Muscle of leg (tissue), 11 donors: ENCODE measurements around the gene UFSP1. TPM values are rescaled to one million over a fixed set of nuclear protein-coding genes. Genes with fewer than 3 reads are reported as not detected.

Experiments
- DNase-seq: peaks from one replicate; pipeline ENCODE4 v3.0.0; 2013
- H3K27ac ChIP-seq: one replicate; pipeline ENCODE4 v1.5.1; 2013; ENCODE audit warnings: mild to moderate bottlenecking, low read length, control low read depth
- H3K27me3 ChIP-seq: one replicate; pipeline ENCODE4 v1.6.1; 2013; ENCODE audit warnings: low read length; ENCODE audit not compliant: control insufficient read depth, insufficient read depth
- H3K36me3 ChIP-seq: one replicate; pipeline ENCODE4 v1.6.1; 2013; ENCODE audit warnings: low read length; ENCODE audit not compliant: control insufficient read depth, insufficient read depth
- H3K4me1 ChIP-seq: one replicate; pipeline ENCODE4 v1.6.1; 2013; ENCODE audit warnings: low read length; ENCODE audit not compliant: control insufficient read depth, insufficient read depth
- H3K4me3 ChIP-seq: one replicate; pipeline ENCODE4 v1.5.1; 2013; ENCODE audit warnings: low read length, control low read depth
- H3K9me3 ChIP-seq: replicated peaks from 2 replicates; pipeline ENCODE4 v1.6.1; 2013; ENCODE audit warnings: low read depth, low read length; ENCODE audit not compliant: control insufficient read depth
- WGBS: methylation state at CpG from one replicate; pipeline ENCODE4 v1.1.5; 2013; ENCODE audit warnings: missing lambda C conversion rate; ENCODE audit not compliant: insufficient coverage; 5-methylcytosine and 5-hydroxymethylcytosine counted together
- polyA plus RNA-seq, 8 donors: library from polyadenylated mRNA; unstranded; fragments of 120-200 nt; gene quantifications; one replicate each; pipeline versions ENCODE4 v1.2.1 to v1.2.3, GENCODE V29; 2013; ENCODE audit warnings: inconsistent platforms in 1 of 8, low replicate concordance in 1 of 8; ENCODE audit not compliant: insufficient read length in 8 of 8, insufficient read depth in 1 of 8
- total RNA-seq: library from RNA; stranded (reverse); fragments of 120-200 nt; gene quantifications from one replicate; pipeline ENCODE4 v1.2.4, GENCODE V29; 2013

The UFSP1 gene
- total and polyA plus RNA-seq, 9 donors: 2.3 to 3.8 (median 2.7) TPM

GRCh38 chr7:100890653-100891567 lies 1.4 kb upstream of the UFSP1 start:
- DNase-seq: peak; percentile 71
- Histone ChIP-seq H3K4me1 (peaks cover 75% of the 10 kb centered on the region), H3K36me3 (peaks cover 37% of the 10 kb centered on the region), H3K4me3 (peak overlapping the region; percentile 70), H3K27ac (peak overlapping the region; percentile 91), H3K27me3 (peaks cover 13% of the 10 kb centered on the region), H3K9me3 (no peaks in the 10 kb centered on the region)
- WGBS: 6% methylated on average over 24 of the region's 43 CpGs

DNA sequence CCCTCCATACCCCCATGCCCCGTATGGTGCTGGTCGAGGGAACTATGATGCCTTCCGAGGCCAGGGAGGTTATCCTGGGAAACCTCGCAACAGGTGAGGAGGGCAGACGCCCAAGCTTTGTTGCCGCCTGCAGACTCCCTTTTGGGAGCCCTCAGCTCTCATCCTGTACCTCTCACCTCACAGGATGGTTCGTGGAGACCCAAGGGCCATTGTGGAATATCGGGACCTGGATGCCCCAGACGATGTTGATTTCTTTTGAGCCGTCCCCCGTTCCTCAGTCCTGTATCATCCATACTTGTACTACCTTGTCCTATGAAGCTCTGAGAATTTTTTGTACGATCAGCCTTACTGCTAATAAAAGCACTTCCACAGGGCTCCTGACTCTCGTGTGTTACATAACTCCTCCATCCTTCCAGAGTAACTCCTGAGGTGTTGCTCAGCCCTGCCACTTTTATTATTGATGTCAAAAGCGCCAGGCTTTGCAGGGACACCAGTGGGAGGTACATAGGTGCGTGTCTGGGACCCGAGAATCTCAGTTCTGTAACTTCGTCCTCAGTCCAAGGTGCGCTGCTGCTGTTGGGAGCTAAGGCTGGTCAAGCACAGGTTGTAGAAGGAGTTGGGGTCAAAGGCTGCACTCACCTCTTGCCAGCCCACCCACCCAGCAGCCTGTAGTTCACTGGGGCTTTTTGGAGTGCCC lies 1.1 kb downstream of the UFSP1 start:
- Histone ChIP-seq H3K27ac (peak overlapping the region; percentile 62), H3K4me1 (peaks cover 54% of the 10 kb centered on the region), H3K36me3 (peaks cover 62% of the 10 kb centered on the region), H3K4me3 (peak overlapping the region; percentile 53), H3K9me3 (no peaks in the 10 kb centered on the region), H3K27me3 (peaks cover 4% of the 10 kb centered on the region)
- no peak for DNase-seq
- 61% methylated on average over 12 of the region's 18 CpGs for WGBS

DNA sequence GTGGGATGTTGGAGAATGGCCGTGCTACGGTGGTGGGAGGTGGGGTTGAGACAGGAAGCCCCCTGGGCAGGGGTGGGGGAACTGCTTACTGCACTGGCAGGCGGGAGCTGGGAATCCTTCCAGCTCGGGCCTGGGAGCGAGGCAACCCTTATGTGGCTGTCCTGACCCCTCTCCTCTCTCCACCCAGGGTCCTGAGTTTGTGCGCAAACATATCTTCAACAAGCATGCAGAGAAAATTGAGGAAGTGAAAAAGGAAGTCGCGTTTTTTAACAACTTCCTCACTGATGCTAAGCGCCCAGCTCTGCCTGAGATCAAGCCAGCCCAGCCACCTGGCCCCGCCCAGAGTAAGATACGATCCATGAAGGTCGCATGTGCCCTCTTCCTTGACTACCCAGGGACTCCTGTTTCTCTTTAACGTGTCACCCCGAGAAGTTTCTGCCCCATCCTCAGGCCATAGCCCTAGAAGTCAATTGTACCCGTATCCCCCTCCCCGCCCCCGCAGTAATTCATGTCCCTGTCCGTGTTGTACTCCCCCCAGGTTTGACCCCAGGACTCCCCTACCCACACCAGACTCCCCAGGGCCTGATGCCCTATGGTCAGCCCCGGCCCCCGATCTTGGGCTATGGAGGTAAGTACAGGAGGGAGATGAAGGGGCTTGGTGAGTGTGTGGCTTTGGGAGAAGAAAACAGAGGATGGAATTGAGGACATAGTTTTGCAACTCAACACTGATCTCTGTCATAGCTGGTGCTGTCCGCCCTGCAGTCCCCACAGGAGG lies 1.8 kb downstream of the UFSP1 start:
- Histone ChIP-seq H3K27me3 (peaks cover 4% of the 10 kb centered on the region), H3K36me3 (peaks cover 65% of the 10 kb centered on the region), H3K4me3 (no peak overlapping the region), H3K27ac (peak overlapping the region; percentile 29), H3K4me1 (peaks cover 47% of the 10 kb centered on the region), H3K9me3 (no peaks in the 10 kb centered on the region)
- DNase-seq: peak; percentile 60
- WGBS: 44% methylated on average over 10 of the region's 21 CpGs

DNA sequence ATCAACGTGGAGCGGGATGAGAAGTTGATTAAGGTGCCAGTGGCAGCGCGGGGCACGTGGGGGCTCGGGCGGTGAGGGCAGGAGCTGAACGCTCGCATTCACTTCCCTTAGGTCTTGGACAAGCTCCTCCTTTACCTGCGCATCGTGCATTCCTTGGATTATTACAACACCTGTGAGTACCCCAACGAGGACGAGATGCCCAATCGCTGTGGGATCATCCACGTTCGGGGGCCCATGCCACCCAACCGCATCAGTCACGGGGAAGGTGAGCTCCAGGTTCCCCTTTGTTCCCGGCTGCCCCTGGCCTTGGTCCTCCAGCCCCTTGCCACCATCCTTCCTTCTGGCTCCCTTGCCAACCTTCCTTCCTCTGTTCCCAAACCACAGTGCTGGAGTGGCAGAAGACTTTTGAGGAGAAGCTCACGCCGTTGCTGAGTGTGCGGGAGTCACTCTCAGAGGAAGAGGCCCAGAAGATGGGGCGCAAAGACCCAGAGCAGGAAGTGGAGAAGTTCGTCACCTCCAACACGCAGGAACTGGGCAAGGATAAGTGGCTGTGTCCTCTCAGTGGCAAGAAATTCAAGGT lies 2.5 kb downstream of the UFSP1 start:
- H3K36me3 ChIP-seq: peaks cover 70% of the 10 kb centered on the region
- WGBS: 72% methylated on average over 25 of the region's 25 CpGs
- H3K4me3 ChIP-seq: no peak overlapping the region
- H3K4me1 ChIP-seq: peaks cover 47% of the 10 kb centered on the region
- peaks cover 4% of the 10 kb centered on the region for H3K27me3 ChIP-seq
- peak overlapping the region; percentile 29 for H3K27ac ChIP-seq
- DNase-seq: no peak
- H3K9me3 ChIP-seq: no peaks in the 10 kb centered on the region

DNA sequence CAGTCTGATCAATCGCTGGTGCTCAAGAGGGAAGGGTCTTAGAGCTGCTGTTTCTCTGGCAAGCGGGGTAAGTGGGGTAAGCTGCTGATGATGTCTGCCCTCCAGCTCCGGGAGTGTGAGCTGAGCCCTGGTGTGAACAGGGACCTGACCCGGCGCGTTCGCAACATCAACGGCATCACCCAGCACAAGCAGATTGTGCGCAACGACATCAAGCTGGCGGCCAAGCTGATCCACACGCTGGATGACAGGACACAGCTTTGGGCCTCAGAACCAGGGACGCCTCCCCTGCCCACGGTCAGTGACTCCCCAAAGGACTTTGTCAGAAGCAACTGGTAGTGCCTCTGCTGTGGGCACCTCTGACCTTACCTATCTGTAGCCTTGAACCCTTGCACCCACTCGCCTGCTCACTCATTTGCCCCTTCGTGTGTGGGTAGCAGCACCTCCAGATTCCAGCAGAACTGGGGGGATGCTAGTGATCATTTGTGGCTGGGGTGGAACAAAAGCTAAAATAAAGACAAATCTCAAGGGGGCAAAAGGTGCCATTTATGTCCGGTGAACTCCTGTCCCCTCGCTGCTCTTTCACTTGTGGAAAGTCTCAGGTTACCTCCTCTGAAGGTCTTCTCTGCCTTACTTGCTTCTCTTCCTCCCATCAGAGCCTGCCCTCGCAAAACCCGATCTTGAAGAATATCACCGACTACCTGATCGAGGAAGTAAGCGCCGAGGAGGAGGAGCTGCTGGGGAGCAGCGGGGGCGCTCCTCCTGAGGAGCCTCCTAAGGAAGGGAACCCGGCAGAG lies 3.2 kb downstream of the UFSP1 start:
- H3K27me3 ChIP-seq: peaks cover 4% of the 10 kb centered on the region
- H3K4me3 ChIP-seq: no peak overlapping the region
- peaks cover 75% of the 10 kb centered on the region for H3K36me3 ChIP-seq
- 80% methylated on average over 20 of the region's 27 CpGs for WGBS
- H3K4me1 ChIP-seq: peaks cover 44% of the 10 kb centered on the region
- H3K27ac ChIP-seq: no peak overlapping the region
- no peak for DNase-seq
- no peaks in the 10 kb centered on the region for H3K9me3 ChIP-seq

DNA sequence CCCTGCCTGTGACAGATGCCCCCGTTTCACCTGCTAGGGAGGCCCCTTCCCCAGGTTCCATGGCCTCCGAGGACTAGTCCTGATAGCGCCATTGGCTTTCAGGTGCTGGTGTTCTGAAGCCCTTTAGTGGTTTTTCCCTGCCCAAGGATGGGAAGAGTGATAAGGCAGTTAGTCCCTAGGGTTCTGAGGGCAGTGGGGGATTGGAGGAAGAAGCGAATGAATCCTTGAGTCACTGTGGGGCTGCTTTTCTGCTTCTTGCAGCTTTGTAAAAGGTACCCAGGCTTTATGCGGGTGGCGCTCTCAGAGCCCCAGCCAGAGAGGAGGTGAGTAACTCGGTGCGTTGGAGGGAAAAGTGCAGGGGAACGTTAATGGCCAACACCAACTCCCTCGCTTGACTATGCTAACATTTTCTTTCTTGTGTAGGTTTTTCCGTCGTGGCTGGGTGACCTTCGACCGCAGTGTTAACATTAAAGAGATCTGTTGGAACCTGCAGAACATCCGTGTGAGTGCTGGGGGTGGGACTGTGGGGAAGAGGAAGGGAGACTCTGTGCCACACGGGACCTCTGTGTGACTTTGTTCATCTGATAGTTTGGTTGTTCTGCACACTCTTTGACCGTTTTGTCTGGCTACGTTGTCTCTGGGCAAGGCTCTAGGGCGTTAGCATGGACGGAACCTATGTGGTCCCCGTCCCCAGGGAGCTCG lies 3.9 kb downstream of the UFSP1 start:
- no peaks in the 10 kb centered on the region for H3K9me3 ChIP-seq
- H3K27me3 ChIP-seq: no peaks in the 10 kb centered on the region
- H3K4me1 ChIP-seq: peaks cover 36% of the 10 kb centered on the region
- peaks cover 82% of the 10 kb centered on the region for H3K36me3 ChIP-seq
- H3K4me3 ChIP-seq: no peak overlapping the region
- no peak for DNase-seq
- WGBS: 86% methylated on average over 19 of the region's 22 CpGs
- H3K27ac ChIP-seq: no peak overlapping the region

DNA sequence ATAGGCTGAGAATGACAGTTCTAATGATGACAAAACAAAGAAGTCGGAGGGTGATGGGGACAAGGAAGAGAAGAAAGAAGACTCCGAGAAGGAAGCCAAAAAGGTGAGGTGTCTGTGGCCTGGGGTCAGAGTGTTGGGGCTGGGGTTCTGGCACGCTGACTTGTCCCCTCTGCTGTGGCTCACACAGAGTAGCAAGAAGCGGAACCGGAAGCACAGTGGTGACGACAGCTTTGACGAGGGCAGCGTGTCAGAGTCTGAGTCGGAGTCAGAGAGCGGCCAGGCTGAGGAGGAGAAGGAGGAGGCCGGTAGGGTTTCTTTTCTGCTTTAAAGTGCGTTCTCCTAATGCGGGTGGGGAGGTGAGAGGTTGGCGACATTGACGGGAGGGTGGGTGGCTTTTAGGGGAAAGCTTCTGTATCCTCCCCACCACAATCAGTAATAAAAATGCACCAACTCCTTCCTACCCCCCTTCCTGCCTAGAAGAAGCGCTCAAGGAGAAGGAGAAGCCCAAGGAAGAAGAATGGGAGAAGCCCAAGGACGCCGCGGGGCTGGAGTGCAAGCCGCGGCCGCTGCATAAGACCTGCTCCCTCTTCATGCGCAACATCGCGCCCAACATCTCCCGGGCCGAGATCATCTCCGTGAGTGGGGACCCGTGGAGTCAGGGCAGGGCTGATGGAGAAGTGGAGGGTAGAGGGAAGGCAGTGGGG lies 4.6 kb downstream of the UFSP1 start:
- Histone ChIP-seq H3K36me3 (peaks cover 86% of the 10 kb centered on the region), H3K27me3 (no peaks in the 10 kb centered on the region), H3K4me3 (no peak overlapping the region), H3K27ac (no peak overlapping the region), H3K4me1 (peaks cover 29% of the 10 kb centered on the region), H3K9me3 (no peaks in the 10 kb centered on the region)
- 94% methylated on average over 14 of the region's 29 CpGs for WGBS
- DNase-seq: no peak

DNA sequence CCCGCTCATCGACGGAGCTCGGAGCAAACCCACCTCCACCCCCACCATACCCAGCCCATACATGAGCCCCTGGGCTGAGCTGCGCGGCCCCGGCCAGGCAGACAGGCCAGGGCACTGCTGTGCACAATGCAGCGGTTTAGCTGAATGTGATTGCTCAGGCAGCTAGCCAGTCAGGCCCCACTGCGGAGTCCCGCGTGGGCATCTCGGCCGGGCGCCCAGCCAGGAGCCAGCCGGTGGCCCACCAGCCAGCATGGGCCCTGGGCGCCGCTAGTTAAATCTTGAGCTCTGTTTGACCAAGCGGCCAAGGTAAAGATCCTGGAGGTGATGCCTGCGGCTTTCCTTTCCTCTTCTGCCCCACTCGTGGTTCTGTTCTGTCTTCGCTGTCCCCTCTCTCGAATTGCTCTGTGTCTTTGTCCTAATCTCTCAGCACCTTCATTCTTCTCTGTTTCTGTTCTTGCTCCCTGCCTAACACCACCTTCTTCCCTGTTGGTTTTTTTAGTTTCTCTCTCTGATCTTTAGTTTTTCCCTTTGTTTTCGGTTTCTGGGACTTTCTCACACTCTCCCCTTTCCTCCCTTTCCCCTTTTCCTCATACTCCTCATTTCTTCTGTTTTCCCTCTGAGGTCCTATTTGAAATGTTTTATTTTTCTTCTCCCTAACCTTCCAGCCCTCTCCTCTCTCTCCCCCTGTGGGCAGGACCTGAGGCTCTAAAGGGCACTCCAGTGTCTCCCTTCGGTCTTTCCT lies 6.6 kb downstream of the UFSP1 start:
- Histone ChIP-seq H3K4me1 (peaks cover 16% of the 10 kb centered on the region), H3K36me3 (peaks cover 87% of the 10 kb centered on the region), H3K27me3 (no peaks in the 10 kb centered on the region), H3K9me3 (no peaks in the 10 kb centered on the region), H3K27ac (no peak overlapping the region), H3K4me3 (no peak overlapping the region)
- WGBS: 93% methylated on average over 21 of the region's 24 CpGs
- no peak for DNase-seq
